Choroid plexus epithelial cell (primary cell): Measurements from ENCODE around the gene CTAGE9.

ENCODE experiments used
- DNase-seq: peaks from one replicate; pipeline ENCODE4 v3.0.0-alpha.2; 2010; ENCODE audit warnings: low read depth
- H3K4me3 ChIP-seq: 2 replicates; pipeline ENCODE4 v1.5.1; 2011; ENCODE audit warnings: low read depth, mild to moderate bottlenecking, control low read depth, low read length, moderate library complexity
- TF ChIP-seq, protein P1 (sequence below): conservative IDR thresholded peaks from 2 replicates; pipeline ENCODE4 v1.5.1; 2011; ENCODE audit warnings: low read depth, mild to moderate bottlenecking, control low read depth, inconsistent platforms, low read length, moderate library complexity

CTAGE9 gene

DNA sequence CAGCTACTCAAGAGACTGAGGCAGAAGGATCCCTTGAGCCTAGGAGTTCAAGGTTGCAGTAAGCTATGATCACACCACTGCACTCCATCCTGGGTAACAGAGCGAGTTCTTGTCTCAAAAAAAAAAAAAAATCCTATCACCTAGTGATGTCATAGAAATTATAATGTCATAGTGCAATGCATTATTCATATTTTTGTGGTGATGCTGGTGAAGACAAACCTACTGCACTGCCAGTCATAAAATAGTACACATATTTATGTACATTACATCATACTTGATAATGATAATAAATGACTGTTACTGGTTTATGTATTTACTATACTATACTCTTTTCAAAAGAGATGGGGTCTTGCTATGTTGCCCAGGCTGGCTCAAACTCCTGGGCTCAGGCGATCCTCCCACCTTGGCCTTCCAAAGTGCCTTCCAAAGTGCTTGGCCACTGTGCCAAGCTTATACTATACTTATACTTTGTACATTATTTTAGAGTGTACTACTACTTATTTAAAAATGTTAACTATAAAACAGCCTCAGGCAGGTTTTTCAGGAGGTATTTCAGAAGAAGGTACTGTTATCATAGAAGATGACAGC is 47.1 kb downstream of the CTAGE9 start:
- TF ChIP-seq, protein P1, sequence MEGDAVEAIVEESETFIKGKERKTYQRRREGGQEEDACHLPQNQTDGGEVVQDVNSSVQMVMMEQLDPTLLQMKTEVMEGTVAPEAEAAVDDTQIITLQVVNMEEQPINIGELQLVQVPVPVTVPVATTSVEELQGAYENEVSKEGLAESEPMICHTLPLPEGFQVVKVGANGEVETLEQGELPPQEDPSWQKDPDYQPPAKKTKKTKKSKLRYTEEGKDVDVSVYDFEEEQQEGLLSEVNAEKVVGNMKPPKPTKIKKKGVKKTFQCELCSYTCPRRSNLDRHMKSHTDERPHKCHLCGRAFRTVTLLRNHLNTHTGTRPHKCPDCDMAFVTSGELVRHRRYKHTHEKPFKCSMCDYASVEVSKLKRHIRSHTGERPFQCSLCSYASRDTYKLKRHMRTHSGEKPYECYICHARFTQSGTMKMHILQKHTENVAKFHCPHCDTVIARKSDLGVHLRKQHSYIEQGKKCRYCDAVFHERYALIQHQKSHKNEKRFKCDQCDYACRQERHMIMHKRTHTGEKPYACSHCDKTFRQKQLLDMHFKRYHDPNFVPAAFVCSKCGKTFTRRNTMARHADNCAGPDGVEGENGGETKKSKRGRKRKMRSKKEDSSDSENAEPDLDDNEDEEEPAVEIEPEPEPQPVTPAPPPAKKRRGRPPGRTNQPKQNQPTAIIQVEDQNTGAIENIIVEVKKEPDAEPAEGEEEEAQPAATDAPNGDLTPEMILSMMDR = no peak

DNA sequence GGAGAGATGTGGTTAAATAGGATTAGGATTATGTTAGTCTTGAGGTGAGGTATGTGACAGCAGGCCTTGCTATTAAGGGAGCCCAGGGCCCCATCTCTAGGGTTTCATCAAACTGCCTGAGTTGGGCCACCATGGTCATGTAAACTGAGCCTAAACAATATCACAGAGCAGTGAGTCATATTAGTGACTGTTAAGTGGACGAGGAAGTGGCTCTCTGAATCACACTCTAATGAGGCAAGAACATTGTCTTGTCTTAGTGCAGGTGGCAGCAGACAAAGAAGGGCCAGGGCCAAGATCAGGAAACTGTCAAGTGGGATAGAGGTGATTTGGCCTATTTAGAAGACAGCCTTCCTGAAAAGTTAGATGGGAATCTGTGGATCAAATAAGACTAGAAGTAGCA is 50.6 kb downstream of the CTAGE9 start:
- TF ChIP-seq, protein P1 = no peak
- peak; percentile 4 for DNase-seq
- H3K4me3 ChIP-seq = no peak overlapping the region

More for the DNA sequence above, 47.1 kb downstream of the CTAGE9 start:
- DNase-seq = no peak
- H3K4me3 ChIP-seq = no peak overlapping the region
